ENCODE measurements around the gene KIF1B. TPM values are rescaled to one million over a fixed set of nuclear protein-coding genes. Genes with fewer than 3 reads are reported as not detected.

KIF1B gene
- total and polyA plus RNA-seq, 10 of the 15 experiments (the other 5 are each of a cell fraction or from before 2014, with no cell fraction given), result 2.1 to 16.5 (median 8.7) TPM

DNA sequence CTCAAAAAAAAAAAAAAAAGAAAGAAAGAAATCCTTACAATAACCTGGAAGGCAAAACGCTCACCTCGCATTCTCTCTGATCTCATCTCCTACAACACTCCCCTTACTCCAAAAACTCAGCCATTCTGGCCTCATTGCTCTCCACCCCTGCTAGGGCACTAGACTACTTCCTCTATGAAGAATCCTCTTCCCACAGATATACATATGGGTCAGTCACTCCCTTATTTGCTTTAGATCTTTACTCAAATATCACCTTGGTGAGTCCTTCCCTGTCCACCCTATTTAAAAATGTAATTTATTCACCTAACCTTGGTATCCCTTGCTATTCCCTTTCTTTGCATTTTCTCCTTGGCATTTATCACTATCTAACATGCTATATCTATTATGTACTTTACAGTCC lies 24.6 kb upstream of the KIF1B start (continued):
- no peak for TF ChIP-seq REST (IDR thresholded peaks at IDR 0.05; ENCODE audit: low read depth, low read length)
- TF ChIP-seq MEF2B (IDR thresholded peaks at IDR 0.05; ENCODE audit: partially characterized antibody, poor library complexity, severe bottlenecking), result no peak

GRCh38 chr1:10186331-10187025 lies 23.9 kb upstream of the KIF1B start:
- Histone ChIP-seq H3K36me3 (ENCODE audit: control insufficient read depth in 2 of 2, insufficient read depth in 2 of 2, low read length in 1 of 2) (no peaks in the 10 kb centered on the region), H3K9me3 (replicated peaks; ENCODE audit: control insufficient read depth, insufficient read depth, low read length) (no peaks in the 10 kb centered on the region), H2AFZ (ENCODE audit: control insufficient read depth, low read depth, low read length) (no peak overlapping the region), H3K4me3 (no peak overlapping the region), H3K27ac (ENCODE audit: control insufficient read depth, insufficient read depth) (no peak overlapping the region), H3K9ac (ENCODE audit: control insufficient read depth, insufficient read depth, low read length) (no peak overlapping the region), H3K4me1 (ENCODE audit: control insufficient read depth, insufficient read depth, low read length) (peaks cover 4% of the 10 kb centered on the region; the same call in 1 of the 2 replicates), H3K27me3 (replicated peaks in 1 of 2; ENCODE audit: control insufficient read depth in 2 of 2, insufficient read depth in 2 of 2, low read length in 1 of 2) (no peaks in the 10 kb centered on the region), H3K4me2 (ENCODE audit: control insufficient read depth, insufficient read depth) (no peak overlapping the region), H3K79me2 (ENCODE audit: control insufficient read depth, insufficient read depth, low read length) (no peaks in the 10 kb centered on the region), H4K20me1 (ENCODE audit: control insufficient read depth, insufficient read depth) (no peaks in the 10 kb centered on the region)
- ChIA-PET SMC1A (ENCODE audit: uncharacterized antibody, unreplicated experiment) (no interaction called here), POLR2A (interaction anchor here (0.6 to 0.7 kb wide), 2 partner anchors 107 to 351 kb away, joined by 3 to 5 read pairs; no protein-coding TSS in a partner anchor), CTCF (no interaction called here), RAD21 (ENCODE audit: unreplicated experiment) (no interaction called here)
- FAIRE-seq (no peak), DNase-seq (ENCODE audit: low read depth, low spot score) (no peak), ATAC-seq (no peak)
- WGBS (ENCODE audit: insufficient coverage, insufficient replicate concordance, low lambda C conversion rate, missing lambda C conversion rate), result 59% methylated on average over 12 of the region's 12 CpGs
- TF ChIP-seq IKZF2 (IDR thresholded peaks at IDR 0.05) (no peak), BACH1 (IDR thresholded peaks at IDR 0.05; ENCODE audit: borderline replicate concordance) (no peak), RELA (IDR thresholded peaks at IDR 0.05; ENCODE audit: borderline replicate concordance, partially characterized antibody) (no peak), ZNF274 (IDR thresholded peaks at IDR 0.05; ENCODE audit: insufficient read depth, insufficient read length) (no peak), HSF1 (IDR thresholded peaks at IDR 0.05; ENCODE audit: low read depth, low read length) (no peak)
- in situ Hi-C loops (cut with MboI), result no loop called here
- BruUV-seq (replicated peaks), result no TSS peak
- intact Hi-C loops (cut with micrococcal nuclease; ENCODE audit: unreplicated experiment), result no loop called here
